ENCODE data around the gene NEMP2. TPM values are rescaled to one million over a fixed set of nuclear protein-coding genes. Genes with fewer than 3 reads are reported as not detected.

The NEMP2 gene
- total and polyA plus RNA-seq, 2 experiments from 2014 or later = 3.2 to 9.9 TPM

DNA sequence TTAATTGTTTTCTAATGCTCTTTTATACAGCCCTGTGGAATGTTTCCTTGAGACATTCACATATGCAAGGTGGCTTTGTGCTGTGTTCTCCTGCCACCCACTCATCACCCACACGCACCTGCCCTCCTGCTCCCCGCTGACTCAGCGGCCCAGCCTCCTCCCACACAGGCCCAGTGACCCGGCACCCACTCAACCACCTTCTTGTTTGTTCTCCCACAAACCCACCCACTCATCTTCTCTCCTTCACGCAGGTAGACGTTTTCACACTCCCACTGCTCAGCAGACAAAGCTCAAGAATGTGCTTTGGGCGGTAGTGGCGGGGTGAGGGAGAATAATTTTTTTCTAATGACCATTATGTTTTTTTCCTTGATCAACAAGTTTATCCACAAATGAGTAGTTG lies 28.6 kb upstream of the NEMP2 start:
- Histone ChIP-seq H3K4me3 (no peak overlapping the region), H3K27ac (no peak overlapping the region), H3K79me2 (no peaks in the 10 kb centered on the region), H3K9me2 (replicated peaks; ENCODE audit: insufficient read depth) (no peaks in the 10 kb centered on the region), H4K20me1 (ENCODE audit: insufficient read depth, poor library complexity, severe bottlenecking) (no peaks in the 10 kb centered on the region), H2AFZ (no peak overlapping the region), H3K27me3 (no peaks in the 10 kb centered on the region), H3K9me3 (ENCODE audit: low read depth) (no peaks in the 10 kb centered on the region), H3K36me3 (replicated peaks; ENCODE audit: insufficient read depth, low read depth) (no peaks in the 10 kb centered on the region), H3K4me2 (no peak overlapping the region), H3K4me1 (ENCODE audit: insufficient read depth) (no peaks in the 10 kb centered on the region)
- 79% methylated on average over 8 of the region's 8 CpGs for WGBS (ENCODE audit: low lambda C conversion rate, missing lambda C conversion rate)
- TF ChIP-seq EZH2phosphoT487 (IDR thresholded peaks at IDR 0.05; ENCODE audit: low read depth, severe bottlenecking, unreplicated experiment) (no peak), EZH2 (IDR thresholded peaks at IDR 0.05; ENCODE audit: borderline replicate concordance) (no peak)
- TF ChIP-seq, protein P1, sequence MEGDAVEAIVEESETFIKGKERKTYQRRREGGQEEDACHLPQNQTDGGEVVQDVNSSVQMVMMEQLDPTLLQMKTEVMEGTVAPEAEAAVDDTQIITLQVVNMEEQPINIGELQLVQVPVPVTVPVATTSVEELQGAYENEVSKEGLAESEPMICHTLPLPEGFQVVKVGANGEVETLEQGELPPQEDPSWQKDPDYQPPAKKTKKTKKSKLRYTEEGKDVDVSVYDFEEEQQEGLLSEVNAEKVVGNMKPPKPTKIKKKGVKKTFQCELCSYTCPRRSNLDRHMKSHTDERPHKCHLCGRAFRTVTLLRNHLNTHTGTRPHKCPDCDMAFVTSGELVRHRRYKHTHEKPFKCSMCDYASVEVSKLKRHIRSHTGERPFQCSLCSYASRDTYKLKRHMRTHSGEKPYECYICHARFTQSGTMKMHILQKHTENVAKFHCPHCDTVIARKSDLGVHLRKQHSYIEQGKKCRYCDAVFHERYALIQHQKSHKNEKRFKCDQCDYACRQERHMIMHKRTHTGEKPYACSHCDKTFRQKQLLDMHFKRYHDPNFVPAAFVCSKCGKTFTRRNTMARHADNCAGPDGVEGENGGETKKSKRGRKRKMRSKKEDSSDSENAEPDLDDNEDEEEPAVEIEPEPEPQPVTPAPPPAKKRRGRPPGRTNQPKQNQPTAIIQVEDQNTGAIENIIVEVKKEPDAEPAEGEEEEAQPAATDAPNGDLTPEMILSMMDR (IDR thresholded peaks at IDR 0.05; ENCODE audit: poor library complexity) = no peak
- DNase-seq (ENCODE audit: low spot score) = no peak

DNA sequence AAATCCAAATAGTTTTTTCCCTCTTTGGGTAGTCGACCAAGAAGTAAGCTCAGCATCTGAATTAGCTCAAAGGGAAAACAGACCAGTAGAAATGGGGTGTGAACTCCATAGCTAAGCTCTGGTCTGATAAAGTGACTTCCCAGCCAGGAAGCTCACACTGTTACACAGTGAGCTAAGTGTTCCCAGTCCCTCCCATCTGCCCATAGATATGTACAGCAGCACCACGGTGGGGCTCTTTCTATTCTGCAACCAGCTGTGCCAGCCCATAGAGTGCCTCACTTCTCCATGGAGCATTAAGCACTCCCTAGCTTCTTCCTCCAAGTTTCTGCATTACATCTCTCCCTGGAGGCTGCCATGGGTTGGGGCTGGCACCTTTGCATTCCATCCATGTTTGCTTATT lies 27.6 kb upstream of the NEMP2 start:
- Histone ChIP-seq H2AFZ (no peak overlapping the region), H3K9me2 (replicated peaks; ENCODE audit: insufficient read depth) (no peaks in the 10 kb centered on the region), H3K9me3 (ENCODE audit: low read depth) (no peaks in the 10 kb centered on the region), H3K27me3 (no peaks in the 10 kb centered on the region), H3K4me1 (ENCODE audit: insufficient read depth) (no peaks in the 10 kb centered on the region), H3K79me2 (no peaks in the 10 kb centered on the region), H3K27ac (no peak overlapping the region), H3K36me3 (replicated peaks; ENCODE audit: insufficient read depth, low read depth) (no peaks in the 10 kb centered on the region), H4K20me1 (ENCODE audit: insufficient read depth, poor library complexity, severe bottlenecking) (no peaks in the 10 kb centered on the region), H3K4me3 (no peak overlapping the region), H3K4me2 (no peak overlapping the region)
- no peak for DNase-seq (ENCODE audit: low spot score)
- no peak for TF ChIP-seq EZH2 (IDR thresholded peaks at IDR 0.05; ENCODE audit: borderline replicate concordance)
- TF ChIP-seq, protein P1 (IDR thresholded peaks at IDR 0.05; ENCODE audit: poor library complexity) = no peak
- no peak for TF ChIP-seq EZH2phosphoT487 (IDR thresholded peaks at IDR 0.05; ENCODE audit: low read depth, severe bottlenecking, unreplicated experiment)
- WGBS (ENCODE audit: low lambda C conversion rate, missing lambda C conversion rate) = 29% methylated on average over 2 of the region's 2 CpGs

- WGBS (ENCODE audit: low lambda C conversion rate, missing lambda C conversion rate) = 82% methylated on average over 3 of the region's 3 CpGs
- no peak overlapping the region for H3K4me2 ChIP-seq
- DNase-seq (ENCODE audit: low spot score) = no peak
These were observed 26.6 kb upstream of the NEMP2 start for GRCh38 chr2:190561094-190561493.

More at GRCh38 chr2:190561094-190561493, 26.6 kb upstream of the NEMP2 start:
- TF ChIP-seq EZH2phosphoT487 (IDR thresholded peaks at IDR 0.05; ENCODE audit: low read depth, severe bottlenecking, unreplicated experiment) (no peak), EZH2 (IDR thresholded peaks at IDR 0.05; ENCODE audit: borderline replicate concordance) (no peak)
- TF ChIP-seq, protein P1 (IDR thresholded peaks at IDR 0.05; ENCODE audit: poor library complexity) = no peak
- H4K20me1 ChIP-seq (ENCODE audit: insufficient read depth, poor library complexity, severe bottlenecking) = no peaks in the 10 kb centered on the region
- no peaks in the 10 kb centered on the region for H3K9me3 ChIP-seq (ENCODE audit: low read depth)
- no peaks in the 10 kb centered on the region for H3K36me3 ChIP-seq (replicated peaks; ENCODE audit: insufficient read depth, low read depth)
- H3K27ac ChIP-seq = no peak overlapping the region
- H3K9me2 ChIP-seq (replicated peaks; ENCODE audit: insufficient read depth) = no peaks in the 10 kb centered on the region
- H3K4me1 ChIP-seq (ENCODE audit: insufficient read depth) = no peaks in the 10 kb centered on the region
- no peak overlapping the region for H3K4me3 ChIP-seq
- H3K27me3 ChIP-seq = no peaks in the 10 kb centered on the region
- H3K79me2 ChIP-seq = no peaks in the 10 kb centered on the region
- H2AFZ ChIP-seq = no peak overlapping the region
